OCI-LY3 (cell line): Measurements from ENCODE around the gene APOBR.

Experiments
- CTCF ChIP-seq: fragments of 200-600, 300-600 bp; sonication (generic); IDR thresholded peaks from 2 replicates; pipeline ENCODE4 v1.5.1; 2014; ENCODE audit warnings: antibody characterized with exemption, low read length, low read depth
- EZH2phosphoT487 ChIP-seq: fragments of 200-600 bp; shearing (Covaris generic); IDR thresholded peaks from 2 replicates; pipeline ENCODE4 v1.6.1; 2018; ENCODE audit warnings: antibody characterized with exemption, mixed run types, low read depth

GRCh38 chr16:28534542-28535373 lies 40.3 kb downstream of the APOBR start:
- no peak for TF ChIP-seq EZH2phosphoT487
- no peak for TF ChIP-seq CTCF
